Stromal cell of bone marrow (primary cell): ENCODE measurements around the gene NEDD4.
A peak's percentile ranks its signal among the peaks of the same experiment; 100 is the strongest.
"Not testable (repeated sequence)": the region's sequence is repeated elsewhere in the genome, so short reads cannot be mapped to it uniquely, and the experiment has no call there.

Experiments used
- DNase-seq: peaks from one replicate; pipeline ENCODE4 v3.0.0-alpha.2; 2012; ENCODE audit warnings: low read depth

Gene NEDD4

GRCh38 chr15:56004281-56004680 lies 10.9 kb upstream of the NEDD4 start:
- DNase-seq = not testable (repeated sequence)

- DNase-seq = not testable (repeated sequence)
Measured at GRCh38 chr15:56003777-56004176, 10.4 kb upstream of the NEDD4 start.

GRCh38 chr15:56003277-56003676 lies 9.9 kb upstream of the NEDD4 start:
- not testable (repeated sequence) for DNase-seq

GRCh38 chr15:56001471-56002078 lies 8.2 kb upstream of the NEDD4 start:
- DNase-seq = no peak

- no peak for DNase-seq
Measured at GRCh38 chr15:55999658-56000057, 6.2 kb upstream of the NEDD4 start.

GRCh38 chr15:55998478-55998877 lies 5.1 kb upstream of the NEDD4 start:
- DNase-seq = no peak

GRCh38 chr15:55993804-55994560 lies 570 bp upstream of the NEDD4 start:
- DNase-seq = peak; percentile 46

GRCh38 chr15:55992769-55993110 lies 672 bp downstream of the NEDD4 start:
- DNase-seq = no peak

GRCh38 chr15:55991802-55992768 lies 1.3 kb downstream of the NEDD4 start:
- no peak for DNase-seq

GRCh38 chr15:55990998-55991397 lies 2.4 kb downstream of the NEDD4 start:
- no peak for DNase-seq

- no peak for DNase-seq
Measured at GRCh38 chr15:55990516-55990915, 2.9 kb downstream of the NEDD4 start.

- DNase-seq = no peak
Measured at GRCh38 chr15:55989383-55989782, 4.0 kb downstream of the NEDD4 start.

GRCh38 chr15:55981582-55982249 lies 11.7 kb downstream of the NEDD4 start:
- no peak for DNase-seq

- no peak for DNase-seq
Measured at GRCh38 chr15:55980511-55980910, 12.9 kb downstream of the NEDD4 start.

GRCh38 chr15:55977231-55977630 lies 16.2 kb downstream of the NEDD4 start:
- DNase-seq = no peak

GRCh38 chr15:55970286-55970685 lies 23.1 kb downstream of the NEDD4 start:
- no peak for DNase-seq

- DNase-seq = no peak
Measured at GRCh38 chr15:55969582-55969981, 23.8 kb downstream of the NEDD4 start.

- DNase-seq = no peak
Measured at GRCh38 chr15:55968923-55969322, 24.5 kb downstream of the NEDD4 start.

- DNase-seq = no peak
Measured at GRCh38 chr15:55965091-55965490, 28.3 kb downstream of the NEDD4 start.

- DNase-seq = no peak
Measured at GRCh38 chr15:55960946-55961345, 32.5 kb downstream of the NEDD4 start.

- DNase-seq = no peak
Measured at GRCh38 chr15:55959744-55960447, 33.5 kb downstream of the NEDD4 start.

GRCh38 chr15:55958349-55958748 lies 35.1 kb downstream of the NEDD4 start:
- DNase-seq = no peak
